Glomerular visceral epithelial cell (primary cell): ENCODE data around the gene GNG7.
"Not testable (repeated sequence)": the region's sequence is repeated elsewhere in the genome, so short reads cannot be mapped to it uniquely, and the experiment has no call there.

Source experiments
- DNase-seq: peaks from one replicate; pipeline ENCODE4 v3.0.0-alpha.2; 2016; ENCODE audit errors: extremely low spot score

The GNG7 gene

DNA sequence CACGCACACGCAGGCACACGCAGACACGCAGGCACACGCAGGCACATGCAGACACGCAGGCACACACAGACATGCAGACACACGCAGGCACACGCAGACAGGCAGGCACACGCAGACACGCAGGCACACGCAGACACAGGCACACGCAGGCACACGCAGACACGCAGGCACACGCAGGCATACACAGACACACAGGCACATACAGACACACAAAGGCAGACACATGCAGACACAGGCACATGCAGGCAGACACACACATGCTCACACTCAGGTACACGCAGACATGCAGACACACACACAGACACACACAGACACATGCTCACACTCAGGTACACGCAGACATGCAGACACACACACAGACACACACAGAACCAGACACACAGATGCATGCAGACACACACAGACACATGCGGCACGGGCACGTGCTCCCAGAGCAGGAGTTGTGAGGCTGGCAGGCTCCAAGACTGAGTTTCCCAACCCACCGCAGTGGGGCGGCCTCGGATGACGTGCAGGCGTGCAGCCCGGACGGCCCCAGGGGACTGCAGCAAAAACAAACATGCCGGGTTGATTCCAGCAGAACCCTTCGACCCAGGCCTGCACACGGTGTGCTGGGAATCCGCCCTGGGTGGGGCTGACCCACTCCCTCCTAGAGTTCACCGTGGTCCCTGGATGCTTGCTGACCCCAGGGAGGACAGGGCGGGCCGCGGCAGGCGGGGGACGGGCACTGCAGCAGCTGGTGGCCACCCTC, 126.6 kb downstream of the GNG7 start:
- no peak for DNase-seq

DNA sequence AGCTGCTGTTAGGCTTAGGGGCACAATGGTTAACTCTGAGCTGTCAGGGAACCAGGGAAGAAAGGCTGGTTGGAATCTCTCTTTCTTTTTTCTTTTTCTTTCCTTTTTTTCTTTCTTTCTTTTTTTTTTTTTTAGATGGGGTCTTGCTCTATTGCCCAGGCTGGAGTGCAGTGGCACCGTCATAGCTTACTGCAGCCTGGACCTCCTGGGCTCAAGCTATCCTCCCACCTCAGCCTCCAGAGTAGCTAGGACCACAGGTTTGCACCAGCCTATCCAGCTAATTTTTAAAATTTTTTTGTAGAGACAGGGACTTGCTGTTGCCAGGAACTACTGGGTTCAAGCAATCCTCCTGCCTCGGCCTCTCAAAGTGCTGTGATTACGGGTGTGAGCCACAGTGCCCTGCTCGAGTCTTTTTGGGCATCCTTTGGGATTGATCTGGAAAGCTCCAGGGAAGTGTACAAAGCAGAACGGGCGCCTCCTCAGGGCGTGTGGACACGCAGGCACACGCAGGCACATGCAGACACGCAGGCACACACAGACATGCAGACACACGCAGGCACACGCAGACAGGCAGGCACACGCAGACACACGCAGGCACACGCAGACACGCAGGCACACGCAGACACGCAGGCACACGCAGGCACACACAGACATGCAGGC, 127.4 kb downstream of the GNG7 start:
- DNase-seq = no peak

DNA sequence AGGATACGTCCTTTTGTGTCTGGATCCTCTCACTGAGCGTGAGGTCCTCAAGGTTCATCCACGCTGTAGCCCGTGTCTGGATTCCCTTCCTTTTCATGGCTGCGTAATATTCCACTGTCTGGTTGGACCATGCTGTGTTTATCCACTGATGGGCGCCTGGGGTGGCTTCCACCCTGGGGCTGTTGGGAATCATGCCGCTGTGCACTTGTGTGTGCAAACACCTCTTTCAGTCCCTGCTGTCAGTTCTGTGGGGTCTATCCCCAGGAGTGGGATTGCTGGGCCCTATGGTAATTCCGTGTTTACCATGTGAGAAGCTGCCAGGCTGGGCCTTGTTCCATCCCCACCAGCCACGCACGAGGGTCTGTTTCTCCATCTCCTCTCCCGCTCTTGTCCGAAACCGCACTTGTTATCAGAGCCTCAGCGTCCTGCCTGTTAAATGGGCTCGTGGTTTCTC, 128.0 kb downstream of the GNG7 start:
- DNase-seq = no peak

DNA sequence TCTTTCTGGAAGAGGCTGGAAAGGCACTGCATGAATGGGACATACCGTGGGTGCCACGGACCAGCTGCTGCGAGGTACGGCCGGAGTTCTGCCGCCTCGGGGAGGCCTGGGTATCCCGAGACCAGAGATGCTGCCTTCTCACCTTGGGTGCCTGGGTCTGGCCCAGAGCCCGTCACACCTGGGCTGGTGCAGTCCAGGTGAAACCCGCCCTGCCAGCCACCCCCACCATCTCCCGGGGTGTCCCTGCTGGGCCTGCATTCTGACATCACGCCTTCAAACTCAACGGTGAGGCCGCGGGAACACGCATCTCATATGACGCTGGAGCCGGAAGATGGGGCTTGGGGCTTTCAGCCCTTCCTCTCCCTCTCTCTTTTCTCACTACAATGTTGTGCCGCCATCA, 128.6 kb downstream of the GNG7 start:
- DNase-seq = no peak

DNA sequence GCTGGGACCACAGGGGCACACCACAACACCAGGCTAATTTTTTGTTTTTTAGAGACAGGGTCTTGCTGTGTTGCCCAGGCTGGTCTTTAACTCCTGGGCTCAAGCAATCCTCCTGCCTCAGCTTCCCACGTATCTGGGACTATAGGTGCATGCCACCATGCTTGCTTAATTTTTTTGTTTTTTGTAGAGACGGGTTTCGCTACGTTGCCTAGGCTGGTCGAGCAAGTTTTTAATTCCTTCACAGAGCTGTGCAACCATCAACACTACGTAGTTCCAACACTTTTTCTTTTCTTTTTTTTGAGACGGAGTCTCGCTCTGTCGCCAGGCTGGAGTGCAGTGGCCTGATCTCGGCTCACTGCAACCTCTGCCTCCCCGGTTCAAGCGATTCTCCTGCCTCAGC, 130.3 kb downstream of the GNG7 start:
- DNase-seq = not testable (repeated sequence)

- DNase-seq = no peak
Observed at GRCh38 chr19:2569596-2570465, 132.7 kb downstream of the GNG7 start.

DNA sequence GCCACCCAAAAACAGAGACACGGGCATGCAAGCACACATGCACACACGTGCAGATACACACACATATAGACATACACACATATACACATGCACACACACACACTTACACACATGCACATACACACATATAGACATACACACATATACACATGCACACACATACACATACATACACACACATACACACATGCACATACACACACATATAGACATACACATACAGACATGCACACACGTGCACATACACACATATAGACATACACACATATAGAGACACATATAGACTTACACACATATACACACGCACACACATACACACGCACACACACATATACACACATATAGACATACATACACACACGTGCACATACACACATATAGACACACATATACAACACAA, 134.5 kb downstream of the GNG7 start:
- no peak for DNase-seq

DNA sequence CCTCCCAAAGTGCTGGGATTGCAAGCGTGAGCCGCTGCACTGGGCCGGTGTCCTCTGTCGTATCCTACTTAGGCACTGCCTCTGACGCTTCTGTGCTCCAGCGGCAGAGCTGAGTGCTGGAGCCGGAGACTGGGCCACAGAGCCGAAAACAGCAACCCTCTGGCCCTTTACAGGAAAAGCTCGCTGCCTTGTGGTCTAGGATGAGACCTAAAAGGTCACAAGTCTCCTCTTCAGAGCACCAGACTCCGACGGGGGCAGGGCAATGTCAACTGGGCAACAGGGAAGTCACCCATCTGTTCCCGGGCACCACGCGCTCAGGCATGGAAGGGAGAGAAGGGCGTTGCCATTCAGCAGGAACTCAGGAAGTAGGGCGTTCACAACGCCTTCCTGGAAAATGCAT, 134.9 kb downstream of the GNG7 start:
- DNase-seq = no peak

GRCh38 chr19:2563546-2563945, 138.9 kb downstream of the GNG7 start:
- DNase-seq = not testable (repeated sequence)

GRCh38 chr19:2561895-2562294, 140.6 kb downstream of the GNG7 start:
- no peak for DNase-seq

- no peak for DNase-seq
Observed at GRCh38 chr19:2561221-2561620, 141.3 kb downstream of the GNG7 start.

GRCh38 chr19:2560369-2560768, 142.1 kb downstream of the GNG7 start:
- no peak for DNase-seq

DNA sequence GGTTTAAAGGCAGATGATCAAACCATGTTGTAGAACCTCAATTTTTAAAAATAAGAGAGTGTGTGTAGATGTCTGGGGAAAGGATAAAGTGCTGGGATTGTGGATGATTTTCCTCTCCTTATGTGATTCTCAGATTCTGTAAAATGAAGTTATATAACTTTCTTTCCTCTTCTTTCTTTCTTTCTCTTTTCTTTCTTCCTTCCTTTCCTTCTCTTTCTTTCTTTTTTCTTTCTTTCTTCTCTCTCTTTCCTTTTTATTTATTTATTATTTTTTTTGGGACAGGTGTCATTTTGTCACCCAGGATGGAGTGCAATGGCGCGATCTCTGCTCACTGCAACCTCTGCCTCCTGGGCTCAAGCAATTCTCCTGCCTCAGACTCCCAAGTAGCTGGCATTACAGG, 144.0 kb downstream of the GNG7 start:
- DNase-seq = no peak

- DNase-seq = not testable (repeated sequence)
Observed at GRCh38 chr19:2558131-2558530, 144.4 kb downstream of the GNG7 start.

GRCh38 chr19:2557093-2557440, 145.4 kb downstream of the GNG7 start:
- no peak for DNase-seq

DNA sequence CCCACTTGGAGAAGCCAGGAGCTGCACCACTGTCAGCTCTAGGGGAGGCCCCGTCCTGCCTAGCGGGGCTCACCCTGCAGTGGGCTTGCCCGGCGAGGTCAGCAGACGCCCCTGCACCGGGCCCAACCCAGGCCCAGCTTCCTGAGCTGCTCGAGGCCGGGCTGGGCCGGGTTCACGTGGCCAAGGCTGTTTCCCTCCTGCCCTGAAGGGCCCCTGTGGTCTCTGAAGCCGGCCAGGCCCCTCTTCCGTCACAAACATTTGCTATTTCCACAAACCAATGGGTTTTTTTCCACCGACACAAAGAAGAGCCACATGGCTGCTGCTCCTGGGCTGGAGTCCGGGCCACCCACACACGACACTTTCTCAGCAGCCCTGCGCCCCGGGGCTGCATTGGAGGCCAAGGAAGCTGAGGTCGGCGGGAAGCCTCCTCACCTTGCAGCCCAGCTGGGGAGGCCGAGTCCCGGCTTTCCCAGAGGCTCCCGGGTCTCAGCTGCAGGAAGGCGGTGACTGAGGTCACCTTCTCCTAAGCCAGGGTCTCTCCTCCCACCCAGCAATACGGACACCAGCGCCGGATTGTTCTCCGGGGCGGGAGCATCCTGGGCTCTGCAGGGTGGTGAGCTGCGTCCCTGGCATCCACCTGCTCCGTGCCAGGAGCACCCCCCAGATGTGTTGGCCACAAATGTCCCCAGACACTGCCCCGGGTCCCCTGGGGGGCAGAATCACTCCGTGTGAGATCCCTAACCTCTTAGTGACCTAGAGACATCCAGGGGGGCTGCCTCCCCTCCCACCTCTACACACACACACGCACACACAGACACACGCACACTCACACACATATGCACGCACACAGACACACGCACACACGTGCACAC, 146.0 kb downstream of the GNG7 start:
- no peak for DNase-seq

DNA sequence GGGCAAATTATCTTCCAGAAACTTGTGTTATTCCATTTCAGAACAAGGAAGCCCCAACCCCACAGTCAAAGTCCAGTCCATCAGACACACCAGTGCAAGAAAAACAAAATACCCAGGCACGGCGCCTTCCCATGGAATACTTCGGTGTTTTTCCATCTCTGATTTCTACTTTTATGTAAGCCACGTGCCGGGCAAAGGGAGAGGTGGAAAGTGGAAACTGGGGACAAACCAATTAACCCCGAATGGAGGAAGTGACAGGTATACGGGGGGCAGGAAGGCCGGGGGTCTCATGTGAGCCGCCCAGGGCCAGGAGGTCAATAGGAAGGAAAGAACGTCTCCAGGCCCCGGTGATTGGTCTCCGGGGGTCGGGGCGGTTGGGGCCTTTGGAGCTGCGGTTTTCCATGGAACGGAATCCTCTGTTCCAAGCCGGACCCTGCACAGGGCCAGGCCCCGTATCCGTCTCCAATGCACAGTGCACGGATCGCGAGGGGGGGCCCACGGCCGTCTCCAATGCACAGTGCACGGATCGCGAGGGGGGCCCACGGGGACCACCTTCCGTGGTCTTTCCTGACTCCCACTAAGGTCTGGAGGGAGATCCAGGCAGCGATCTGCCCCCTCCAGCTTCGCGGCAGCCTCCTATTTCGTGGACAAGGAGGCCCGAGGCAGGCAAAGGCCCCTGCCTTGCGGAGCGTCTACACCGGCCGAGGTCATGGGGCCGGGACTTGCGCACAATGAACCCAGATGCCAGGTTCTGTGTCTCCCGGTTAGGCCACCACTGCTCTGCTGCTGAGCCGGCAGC, 146.9 kb downstream of the GNG7 start:
- DNase-seq = no peak

- no peak for DNase-seq
Observed at GRCh38 chr19:2554856-2555255, 147.6 kb downstream of the GNG7 start.

GRCh38 chr19:2553510-2553909, 149.0 kb downstream of the GNG7 start:
- no peak for DNase-seq

- no peak for DNase-seq
Observed at GRCh38 chr19:2552859-2553258, 149.6 kb downstream of the GNG7 start.

- DNase-seq = no peak
Observed at GRCh38 chr19:2551864-2552185, 150.7 kb downstream of the GNG7 start.
